Measurements from ENCODE around the gene MOV10. TPM values are rescaled to one million over a fixed set of nuclear protein-coding genes. Genes with fewer than 3 reads are reported as not detected.

Gene MOV10
- total and polyA plus RNA-seq, 10 of the 15 experiments (the other 5 are each of a cell fraction or from before 2014, with no cell fraction given): 21.0 to 80.3 (median 49.8) TPM

DNA sequence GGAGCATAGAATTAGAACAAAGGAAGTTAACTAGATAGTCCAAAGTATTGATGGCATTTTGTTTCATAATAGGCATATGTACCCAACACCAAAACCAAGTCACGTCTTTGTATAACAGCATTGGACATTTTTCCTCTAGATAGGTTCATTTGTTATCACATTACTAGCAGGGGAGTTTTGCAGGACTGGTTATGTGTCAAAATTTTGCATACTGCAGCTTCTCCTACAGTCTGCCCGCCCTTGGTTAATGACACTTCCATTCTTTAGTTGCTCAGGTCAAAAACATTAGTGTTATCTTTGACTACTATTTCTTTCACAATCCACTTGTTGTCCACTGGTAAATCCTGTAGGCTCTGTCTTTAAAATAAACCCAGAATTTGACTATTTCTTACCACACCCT lies 45.9 kb upstream of the MOV10 start:
- H4K20me1 ChIP-seq (ENCODE audit: control insufficient read depth, insufficient read depth): peaks cover 7% of the 10 kb centered on the region
- no peak overlapping the region for H3K9ac ChIP-seq (ENCODE audit: control insufficient read depth, insufficient read depth, low read length)
- H3K79me2 ChIP-seq (ENCODE audit: control insufficient read depth, insufficient read depth, low read length): peaks cover 94% of the 10 kb centered on the region
- TF ChIP-seq POU2F2 (IDR thresholded peaks at IDR 0.05; ENCODE audit: borderline replicate concordance, low read depth, low read length) (peak; percentile 27; the same call in 1 of the 3 replicates), ESRRA (IDR thresholded peaks at IDR 0.05; ENCODE audit: low read length) (no peak)
- 0 out of 2 replicates have a peak overlapping the region, but pooled peaks have one; percentile 19 for H3K4me3 ChIP-seq
- no peak for DNase-seq (ENCODE audit: low read depth, low spot score)
- 22% methylated on average over 2 of the region's 2 CpGs for WGBS (ENCODE audit: insufficient coverage, insufficient replicate concordance, low lambda C conversion rate, missing lambda C conversion rate)
- no peak for FAIRE-seq
- H3K27me3 ChIP-seq (replicated peaks in 1 of 2; ENCODE audit: control insufficient read depth in 2 of 2, insufficient read depth in 2 of 2, low read length in 1 of 2): no peaks in the 10 kb centered on the region
- H3K4me1 ChIP-seq (ENCODE audit: control insufficient read depth, insufficient read depth, low read length): peaks cover 16% of the 10 kb centered on the region
- BruUV-seq (replicated peaks): no TSS peak
- H3K36me3 ChIP-seq (ENCODE audit: control insufficient read depth in 2 of 2, insufficient read depth in 2 of 2, low read length in 1 of 2): peaks cover 0 to 16% of the 10 kb centered on the region in 2 experiments
- intact Hi-C loops (cut with micrococcal nuclease; ENCODE audit: unreplicated experiment): no loop called here
- ChIA-PET SMC1A (ENCODE audit: uncharacterized antibody, unreplicated experiment) (interaction anchor here (0.9 to 2.4 kb wide), 7 partner anchors 8 to 234 kb away, joined by 3 to 11 read pairs (median 5); partner anchors contain the start of genes CAPZA1 and ST7L), CTCF (interaction anchor here (1.3 to 1.5 kb wide), 2 partner anchors 9 to 14 kb away, joined by 5 to 8 read pairs; no protein-coding TSS in a partner anchor), RAD21 (ENCODE audit: unreplicated experiment) (interaction anchor here (0.7 to 0.9 kb wide), 2 partner anchors 86 to 162 kb away, joined by 3 read pairs; partner anchors contain the start of gene PPM1J), POLR2A (interaction anchor here (1.0 to 1.8 kb wide), 3 partner anchors 8 to 72 kb away, joined by 3 to 4 read pairs (median 3); partner anchors contain the start of genes CAPZA1 and ST7L)
- peak; percentile 52 for ATAC-seq
- no peaks in the 10 kb centered on the region for H3K9me3 ChIP-seq (replicated peaks; ENCODE audit: control insufficient read depth, insufficient read depth, low read length)
- in situ Hi-C loops (cut with MboI): no loop called here
- H3K4me2 ChIP-seq (ENCODE audit: control insufficient read depth, insufficient read depth): peak overlapping the region; percentile 34
- no peak overlapping the region for H3K27ac ChIP-seq (ENCODE audit: control insufficient read depth, insufficient read depth)
- H2AFZ ChIP-seq (ENCODE audit: control insufficient read depth, low read depth, low read length): no peak overlapping the region

DNA sequence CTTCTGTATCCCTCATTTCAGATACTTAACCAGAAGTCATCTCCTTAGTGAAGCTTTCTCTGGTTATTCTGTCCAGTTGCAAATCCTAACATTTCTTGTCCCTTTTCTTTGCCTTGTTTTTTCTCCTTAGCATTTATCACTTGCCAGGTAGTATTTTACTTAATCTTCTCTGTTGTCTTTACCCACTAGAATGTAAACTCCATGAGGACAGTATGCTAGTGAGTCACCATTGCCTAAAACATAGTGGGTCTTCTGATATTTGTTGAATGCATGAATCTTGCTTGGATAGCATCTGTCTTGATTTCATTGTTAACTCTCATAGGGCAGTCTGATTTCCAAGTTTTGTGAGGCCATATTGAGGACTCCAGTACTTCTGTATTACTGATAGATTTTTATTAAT lies 45.2 kb upstream of the MOV10 start:
- DNase-seq (ENCODE audit: low read depth, low spot score) (no peak), FAIRE-seq (no peak), ATAC-seq (no peak)
- H3K4me3 ChIP-seq: no peak overlapping the region
- ChIA-PET SMC1A (ENCODE audit: uncharacterized antibody, unreplicated experiment) (interaction anchor here (0.9 to 2.4 kb wide), 7 partner anchors 11 to 114 kb away, joined by 4 to 11 read pairs (median 5); partner anchors contain the start of genes CAPZA1, PPM1J and ST7L), POLR2A (interaction anchor here (1.3 to 1.8 kb wide), 3 partner anchors 10 to 71 kb away, joined by 3 to 4 read pairs (median 3); partner anchors contain the start of genes CAPZA1 and ST7L), RAD21 (ENCODE audit: unreplicated experiment) (no interaction called here), CTCF (interaction anchor here (0.5 to 0.9 kb wide), 2 partner anchors 15 to 80 kb away, joined by 3 to 4 read pairs; no protein-coding TSS in a partner anchor)
- intact Hi-C loops (cut with micrococcal nuclease; ENCODE audit: unreplicated experiment) (no loop called here), in situ Hi-C loops (cut with MboI) (no loop called here)
- H3K4me2 ChIP-seq (ENCODE audit: control insufficient read depth, insufficient read depth): peak overlapping the region; percentile 34; the same call in 1 of the 2 replicates
- no peak overlapping the region for H3K9ac ChIP-seq (ENCODE audit: control insufficient read depth, insufficient read depth, low read length)
- peaks cover 0 to 16% of the 10 kb centered on the region in 2 experiments for H3K36me3 ChIP-seq (ENCODE audit: control insufficient read depth in 2 of 2, insufficient read depth in 2 of 2, low read length in 1 of 2)
- BruUV-seq (replicated peaks): no TSS peak
- no peak overlapping the region for H2AFZ ChIP-seq (ENCODE audit: control insufficient read depth, low read depth, low read length)
- H3K4me1 ChIP-seq (ENCODE audit: control insufficient read depth, insufficient read depth, low read length): peaks cover 18% of the 10 kb centered on the region
- H3K27me3 ChIP-seq (replicated peaks in 1 of 2; ENCODE audit: control insufficient read depth in 2 of 2, insufficient read depth in 2 of 2, low read length in 1 of 2): no peaks in the 10 kb centered on the region
- H4K20me1 ChIP-seq (ENCODE audit: control insufficient read depth, insufficient read depth): peaks cover 7% of the 10 kb centered on the region
- no peaks in the 10 kb centered on the region for H3K9me3 ChIP-seq (replicated peaks; ENCODE audit: control insufficient read depth, insufficient read depth, low read length)
- H3K27ac ChIP-seq (ENCODE audit: control insufficient read depth, insufficient read depth): no peak overlapping the region
- peaks cover 95% of the 10 kb centered on the region for H3K79me2 ChIP-seq (ENCODE audit: control insufficient read depth, insufficient read depth, low read length)
- TF ChIP-seq ZNF24 (IDR thresholded peaks at IDR 0.05) (no peak), CREM (IDR thresholded peaks at IDR 0.05; ENCODE audit: low read depth) (no peak), JUNB (IDR thresholded peaks at IDR 0.05) (no peak), WRNIP1 (IDR thresholded peaks at IDR 0.05; ENCODE audit: borderline replicate concordance, low read depth, low read length) (no peak), POLR2AphosphoS5 (IDR thresholded peaks at IDR 0.05; ENCODE audit: low read length) (no peak), CBFB (IDR thresholded peaks at IDR 0.05; ENCODE audit: low read depth) (no peak), CBX3 (IDR thresholded peaks at IDR 0.05; ENCODE audit: borderline replicate concordance, low read depth) (no peak), YBX1 (IDR thresholded peaks at IDR 0.05) (no peak), MTA3 (IDR thresholded peaks at IDR 0.05; ENCODE audit: borderline replicate concordance, low read length) (no peak), STAT3 (IDR thresholded peaks at IDR 0.05; ENCODE audit: low read depth, low read length) (no peak), HDAC6 (IDR thresholded peaks at IDR 0.05; ENCODE audit: unreplicated experiment) (no peak)
- TF ChIP-seq, protein P1, sequence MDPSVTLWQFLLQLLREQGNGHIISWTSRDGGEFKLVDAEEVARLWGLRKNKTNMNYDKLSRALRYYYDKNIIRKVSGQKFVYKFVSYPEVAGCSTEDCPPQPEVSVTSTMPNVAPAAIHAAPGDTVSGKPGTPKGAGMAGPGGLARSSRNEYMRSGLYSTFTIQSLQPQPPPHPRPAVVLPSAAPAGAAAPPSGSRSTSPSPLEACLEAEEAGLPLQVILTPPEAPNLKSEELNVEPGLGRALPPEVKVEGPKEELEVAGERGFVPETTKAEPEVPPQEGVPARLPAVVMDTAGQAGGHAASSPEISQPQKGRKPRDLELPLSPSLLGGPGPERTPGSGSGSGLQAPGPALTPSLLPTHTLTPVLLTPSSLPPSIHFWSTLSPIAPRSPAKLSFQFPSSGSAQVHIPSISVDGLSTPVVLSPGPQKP (IDR thresholded peaks at IDR 0.05; ENCODE audit: low read depth, low read length): no peak
- TF ChIP-seq, protein P2, sequence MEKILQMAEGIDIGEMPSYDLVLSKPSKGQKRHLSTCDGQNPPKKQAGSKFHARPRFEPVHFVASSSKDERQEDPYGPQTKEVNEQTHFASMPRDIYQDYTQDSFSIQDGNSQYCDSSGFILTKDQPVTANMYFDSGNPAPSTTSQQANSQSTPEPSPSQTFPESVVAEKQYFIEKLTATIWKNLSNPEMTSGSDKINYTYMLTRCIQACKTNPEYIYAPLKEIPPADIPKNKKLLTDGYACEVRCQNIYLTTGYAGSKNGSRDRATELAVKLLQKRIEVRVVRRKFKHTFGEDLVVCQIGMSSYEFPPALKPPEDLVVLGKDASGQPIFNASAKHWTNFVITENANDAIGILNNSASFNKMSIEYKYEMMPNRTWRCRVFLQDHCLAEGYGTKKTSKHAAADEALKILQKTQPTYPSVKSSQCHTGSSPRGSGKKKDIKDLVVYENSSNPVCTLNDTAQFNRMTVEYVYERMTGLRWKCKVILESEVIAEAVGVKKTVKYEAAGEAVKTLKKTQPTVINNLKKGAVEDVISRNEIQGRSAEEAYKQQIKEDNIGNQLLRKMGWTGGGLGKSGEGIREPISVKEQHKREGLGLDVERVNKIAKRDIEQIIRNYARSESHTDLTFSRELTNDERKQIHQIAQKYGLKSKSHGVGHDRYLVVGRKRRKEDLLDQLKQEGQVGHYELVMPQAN (conservative IDR thresholded peaks at IDR 0.05): no peak

Data from GM12878 (cell line).